Prostate gland (tissue), 2 donors: Measurements from ENCODE around the gene GRID1. TPM values are rescaled to one million over a fixed set of nuclear protein-coding genes. Genes with fewer than 3 reads are reported as not detected.

ENCODE experiments used
- DNase-seq: peaks from one replicate; pipeline ENCODE4 v3.0.0-alpha.2; 2019; ENCODE audit warnings: low spot score
- H3K27ac ChIP-seq, 2 donors: fragments of 200-600 bp; sonication (generic); 2 replicates each; pipeline ENCODE4 v1.5.1; 2017 to 2019
- H3K27me3 ChIP-seq: fragments of 200-600 bp; sonication (generic); replicated peaks from 2 replicates; pipeline ENCODE4 v1.5.1; 2019; ENCODE audit not compliant: insufficient read depth
- H3K36me3 ChIP-seq, 2 donors: fragments of 200-600 bp; sonication (generic); 1 replicate in 1 of 2; 2 replicates in 1 of 2; pipeline versions ENCODE4 v1.5.1 to v1.8.1; 2017 to 2019
- H3K4me1 ChIP-seq: fragments of 200-600 bp; sonication (generic); replicated peaks from 2 replicates; pipeline ENCODE4 v1.5.1; 2019
- H3K4me3 ChIP-seq, 2 donors: fragments of 200-600 bp; sonication (generic); 2 replicates each; pipeline ENCODE4 v1.5.1; 2017 to 2019
- H3K9me3 ChIP-seq: fragments of 200-600 bp; sonication (generic); 2 replicates; pipeline ENCODE4 v1.5.1; 2017
- POLR2A ChIP-seq: fragments of 450-650 bp; IDR thresholded peaks from one replicate; pipeline ENCODE4 v1.6.1; 2016; ENCODE audit warnings: antibody characterized with exemption, mild to moderate bottlenecking
- POLR2AphosphoS5 ChIP-seq: sonication (generic); formaldehyde crosslinking; IDR thresholded peaks from one replicate; pipeline ENCODE4 v1.6.1; 2017; ENCODE audit warnings: antibody characterized with exemption
- WGBS: methylation state at CpG from one replicate; pipeline ENCODE4 v1.1.5; 2018; 5-methylcytosine and 5-hydroxymethylcytosine counted together
- intact Hi-C: fragments of 100-400 bp; cut with DNase I; formaldehyde crosslinking; loops from one replicate; pipeline ENCODE4 v1.14.2; 2022
- total RNA-seq, 2 donors: library from RNA; depleted of rRNA; stranded (reverse); fragments of >200 nt; gene quantifications; one replicate each; pipeline ENCODE4 v1.1.0, GENCODE V29; 2016
- TF ChIP-seq, protein P1 (sequence below), 4 experiments: fragments of 200-600 bp in 2 of 4; fragments of 450-650 bp in 2 of 4; sonication (generic) in 2 of 4; IDR thresholded peaks; 1 replicate in 3 of 4; 2 replicates in 1 of 4; pipeline ENCODE4 v1.5.1; 2016 to 2019; ENCODE audit warnings: antibody characterized with exemption in 4 of 4, mild to moderate bottlenecking in 2 of 4, moderate library complexity in 2 of 4

The GRID1 gene
- total RNA-seq, 2 donors from 2014 or later, result 1.0 to 10.0 TPM

DNA sequence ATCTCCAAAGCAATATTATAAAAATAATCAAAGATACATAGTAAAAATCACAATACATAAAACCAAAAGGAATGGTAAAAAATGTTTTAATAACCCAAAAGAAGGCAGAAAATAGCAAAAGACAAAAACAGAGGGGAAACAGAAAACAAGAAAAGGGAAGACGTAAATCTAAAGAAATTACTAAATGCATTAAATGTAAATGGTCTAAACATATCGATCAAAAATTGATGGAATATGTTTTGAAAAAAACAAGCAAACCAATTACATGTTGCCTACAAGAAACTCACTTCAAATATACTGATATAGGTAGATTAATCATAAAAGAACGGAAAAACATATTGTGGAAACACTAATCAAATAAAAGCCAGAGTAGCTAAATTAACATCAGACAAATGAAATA lies 369.1 kb downstream of the GRID1 start:
- H3K27me3 ChIP-seq, result no peaks in the 10 kb centered on the region
- H3K9me3 ChIP-seq, result no peaks in the 10 kb centered on the region
- no peaks in the 10 kb centered on the region for H3K36me3 ChIP-seq
- no peak for TF ChIP-seq POLR2A
- TF ChIP-seq, protein P1, sequence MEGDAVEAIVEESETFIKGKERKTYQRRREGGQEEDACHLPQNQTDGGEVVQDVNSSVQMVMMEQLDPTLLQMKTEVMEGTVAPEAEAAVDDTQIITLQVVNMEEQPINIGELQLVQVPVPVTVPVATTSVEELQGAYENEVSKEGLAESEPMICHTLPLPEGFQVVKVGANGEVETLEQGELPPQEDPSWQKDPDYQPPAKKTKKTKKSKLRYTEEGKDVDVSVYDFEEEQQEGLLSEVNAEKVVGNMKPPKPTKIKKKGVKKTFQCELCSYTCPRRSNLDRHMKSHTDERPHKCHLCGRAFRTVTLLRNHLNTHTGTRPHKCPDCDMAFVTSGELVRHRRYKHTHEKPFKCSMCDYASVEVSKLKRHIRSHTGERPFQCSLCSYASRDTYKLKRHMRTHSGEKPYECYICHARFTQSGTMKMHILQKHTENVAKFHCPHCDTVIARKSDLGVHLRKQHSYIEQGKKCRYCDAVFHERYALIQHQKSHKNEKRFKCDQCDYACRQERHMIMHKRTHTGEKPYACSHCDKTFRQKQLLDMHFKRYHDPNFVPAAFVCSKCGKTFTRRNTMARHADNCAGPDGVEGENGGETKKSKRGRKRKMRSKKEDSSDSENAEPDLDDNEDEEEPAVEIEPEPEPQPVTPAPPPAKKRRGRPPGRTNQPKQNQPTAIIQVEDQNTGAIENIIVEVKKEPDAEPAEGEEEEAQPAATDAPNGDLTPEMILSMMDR (IDR thresholded peaks at IDR 0.05), result no peak
- no peak for TF ChIP-seq POLR2AphosphoS5
- DNase-seq, result no peak
- intact Hi-C loops, result no loop called here
- no peaks in the 10 kb centered on the region for H3K4me1 ChIP-seq
- H3K27ac ChIP-seq, result no peak overlapping the region
- WGBS, result 98% methylated on average over 3 of the region's 3 CpGs
- H3K4me3 ChIP-seq, result no peak overlapping the region

DNA sequence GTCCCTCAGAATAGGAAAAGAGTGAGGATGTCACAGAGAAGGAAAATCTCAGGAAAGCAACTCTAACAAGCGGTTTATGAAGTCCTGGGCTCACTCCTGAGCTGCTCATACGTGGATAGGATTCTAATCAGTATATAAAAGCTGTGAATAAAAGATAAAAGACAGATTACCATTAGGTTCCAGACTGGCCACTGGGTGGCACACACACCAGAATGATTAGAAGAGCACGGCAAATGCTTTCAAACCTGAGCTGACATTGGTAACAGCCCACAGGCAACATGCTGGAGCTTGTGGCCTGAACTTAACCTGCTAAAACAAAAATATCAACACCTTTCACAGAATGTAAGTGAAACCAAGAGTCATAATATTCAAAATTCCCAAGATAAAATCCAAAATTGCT lies 370.8 kb downstream of the GRID1 start:
- Histone ChIP-seq H3K27me3 (no peaks in the 10 kb centered on the region), H3K4me1 (no peaks in the 10 kb centered on the region), H3K9me3 (no peaks in the 10 kb centered on the region), H3K36me3 (no peaks in the 10 kb centered on the region), H3K27ac (no peak overlapping the region), H3K4me3 (no peak overlapping the region)
- WGBS, result 44% methylated on average over 3 of the region's 3 CpGs
- intact Hi-C loops, result no loop called here
- no peak for TF ChIP-seq POLR2AphosphoS5
- TF ChIP-seq, protein P1 (IDR thresholded peaks at IDR 0.05), result peak in 2 of 4 experiments; percentile 12 to 22
- DNase-seq, result no peak

DNA sequence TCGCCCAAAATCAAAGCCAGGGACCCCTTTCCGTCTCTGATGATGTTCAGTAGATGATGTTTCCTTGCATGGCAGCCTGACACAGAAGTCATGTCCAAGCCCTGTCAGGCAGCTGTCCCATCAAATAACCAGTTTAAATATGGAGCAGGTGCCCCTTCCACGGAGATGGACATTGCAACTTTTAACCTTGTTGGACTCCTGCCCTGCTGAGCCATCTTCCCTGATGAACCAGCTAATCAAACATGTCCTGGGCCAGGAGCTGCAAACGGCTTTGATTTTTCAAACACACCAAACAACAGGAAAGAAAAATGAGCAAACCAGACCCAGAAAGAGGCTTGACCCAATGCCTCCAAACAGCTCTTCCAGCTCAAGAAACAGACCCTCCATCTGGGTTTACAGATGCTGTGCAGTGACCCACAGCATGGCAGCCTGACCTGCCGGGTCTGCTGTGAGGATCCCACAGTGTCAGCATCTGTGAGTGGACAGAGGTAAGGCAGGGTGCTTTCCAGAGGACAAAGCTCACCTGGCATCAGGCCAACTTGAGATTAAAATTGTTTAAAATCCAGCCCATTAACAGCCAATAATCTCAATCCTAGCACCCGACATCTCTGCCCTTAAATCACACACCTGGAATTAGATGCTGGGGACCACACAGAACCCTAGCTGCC lies 372.6 kb downstream of the GRID1 start:
- Histone ChIP-seq H3K27me3 (no peaks in the 10 kb centered on the region), H3K4me3 (no peak overlapping the region), H3K27ac (no peak overlapping the region), H3K4me1 (no peaks in the 10 kb centered on the region), H3K36me3 (no peaks in the 10 kb centered on the region), H3K9me3 (no peaks in the 10 kb centered on the region)
- TF ChIP-seq POLR2AphosphoS5 (no peak), POLR2A (no peak)
- TF ChIP-seq, protein P1 (IDR thresholded peaks at IDR 0.05), result no peak
- WGBS, result 66% methylated on average over 6 of the region's 6 CpGs
- DNase-seq, result no peak
- intact Hi-C loops, result no loop called here

DNA sequence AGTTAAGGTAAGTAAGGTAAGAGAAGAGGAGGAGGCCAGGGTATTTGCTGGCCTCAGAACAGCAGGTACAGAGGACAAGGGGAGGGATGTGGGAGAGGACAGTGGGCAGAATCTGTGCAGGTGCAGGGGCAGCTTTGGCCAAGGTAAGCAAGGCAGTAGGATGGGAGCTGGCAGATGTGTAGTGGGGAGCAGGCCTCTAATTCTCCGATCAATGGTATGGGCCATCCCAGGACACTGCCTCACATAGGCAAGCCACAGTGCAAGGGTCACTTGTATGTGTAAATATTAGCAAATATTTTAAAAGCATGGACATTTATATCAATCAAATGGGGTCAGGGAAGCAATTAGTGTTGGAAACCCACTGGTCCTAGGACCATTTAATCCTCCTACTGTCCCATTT lies 373.5 kb downstream of the GRID1 start:
- Histone ChIP-seq H3K27me3 (no peaks in the 10 kb centered on the region), H3K4me3 (no peak overlapping the region), H3K27ac (no peak overlapping the region), H3K9me3 (no peaks in the 10 kb centered on the region), H3K36me3 (no peaks in the 10 kb centered on the region), H3K4me1 (no peaks in the 10 kb centered on the region)
- intact Hi-C loops, result no loop called here
- DNase-seq, result no peak
- WGBS, result 96% methylated on average over 1 of the region's 1 CpG
- TF ChIP-seq POLR2A, result no peak
- no peak for TF ChIP-seq POLR2AphosphoS5
- TF ChIP-seq, protein P1 (IDR thresholded peaks at IDR 0.05), result no peak

DNA sequence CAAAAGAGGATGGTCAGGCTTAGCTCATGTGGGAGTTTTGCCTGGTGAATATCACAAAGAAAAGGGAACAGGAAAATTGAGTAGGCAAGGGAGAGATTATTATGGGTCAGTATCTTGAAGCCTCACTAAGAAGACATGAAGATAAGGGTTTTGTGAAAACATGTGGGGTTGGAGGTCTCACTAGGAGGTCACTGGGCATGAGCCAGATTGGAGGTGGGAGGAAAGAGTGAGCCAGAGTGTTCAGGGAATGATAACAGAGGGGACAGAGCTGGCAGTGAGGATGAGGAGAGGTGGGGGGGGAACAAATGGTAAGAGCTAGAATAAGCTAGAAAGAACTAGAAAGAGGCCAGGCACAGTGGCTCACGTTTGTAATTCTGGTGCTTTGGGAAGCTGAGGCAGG lies 374.3 kb downstream of the GRID1 start:
- no peaks in the 10 kb centered on the region for H3K4me1 ChIP-seq
- WGBS, result 83% methylated on average over 1 of the region's 1 CpG
- H3K4me3 ChIP-seq, result no peak overlapping the region
- intact Hi-C loops, result no loop called here
- H3K27ac ChIP-seq, result no peak overlapping the region
- DNase-seq, result no peak
- H3K36me3 ChIP-seq, result no peaks in the 10 kb centered on the region
- no peak for TF ChIP-seq POLR2AphosphoS5
- TF ChIP-seq, protein P1 (IDR thresholded peaks at IDR 0.05), result no peak
- TF ChIP-seq POLR2A, result no peak
- H3K9me3 ChIP-seq, result no peaks in the 10 kb centered on the region
- H3K27me3 ChIP-seq, result no peaks in the 10 kb centered on the region
